GM12878 (cell line): ENCODE results near the gene CSTB. TPM values are rescaled to one million over a fixed set of nuclear protein-coding genes. Genes with fewer than 3 reads are reported as not detected.

Source experiments
- ATAC-seq: fragments of 200-7000 bp; cut with Tn5 transposase; 3 replicates; pipeline ENCODE4 v1.9.1; 2020; ENCODE audit warnings: mild to moderate bottlenecking, moderate library complexity
- BruUV-seq: library from RNA; stranded (reverse); fragments of 400-500 nt; replicated peaks from 2 replicates; lab custom pipeline; 2021; lab: Mats Ljungman, UMichigan
- CTCF ChIA-PET: fragments of 300-600 bp; sonication (Branson Sonifier 250); formaldehyde crosslinking; extraction: SDS; loops from one replicate; lab custom pipeline; 2021; ENCODE audit warnings: inconsistent platforms; lab: Yijun Ruan, JAX
- POLR2A ChIA-PET: fragments of 350-600 bp; formaldehyde crosslinking; extraction: SDS; loops from one replicate; lab custom pipeline; 2021; ENCODE audit warnings: inconsistent platforms; lab: Charles Lee
- RAD21 ChIA-PET: fragments of 300-600 bp; sonication (Branson Sonifier 250); formaldehyde crosslinking; loops from one replicate; lab custom pipeline; 2023; ENCODE audit warnings: antibody characterized with exemption; ENCODE audit not compliant: unreplicated experiment; lab: Charles Lee
- SMC1A ChIA-PET: fragments of 300-600 bp; sonication (Branson Sonifier 250); formaldehyde crosslinking; loops from one replicate; lab custom pipeline; 2023; ENCODE audit not compliant: unreplicated experiment, uncharacterized antibody; lab: Charles Lee
- DNase-seq: peaks from one replicate; pipeline ENCODE4 v3.0.0-alpha.2; 2011; ENCODE audit warnings: low read depth, low spot score
- FAIRE-seq: peaks from 3 replicates; lab custom pipeline; 2011; peaks lifted over from hg19 to GRCh38; lab: Jason Lieb, UNC
- H2AFZ ChIP-seq: 2 replicates; pipeline ENCODE4 v1.6.0; 2011; ENCODE audit warnings: low read depth, low read length, control low read depth; ENCODE audit not compliant: control insufficient read depth
- H3K27ac ChIP-seq: 2 replicates; pipeline ENCODE4 v1.5.1; 2011; ENCODE audit warnings: control low read depth; ENCODE audit not compliant: control insufficient read depth, insufficient read depth
- H3K27me3 ChIP-seq, 2 experiments: replicated peaks in 1 of 2; 2 replicates each; pipeline versions ENCODE4 v1.6.0 to v1.6.1; 2011; ENCODE audit warnings: low read length in 1 of 2; ENCODE audit not compliant: control insufficient read depth in 2 of 2, insufficient read depth in 2 of 2
- H3K36me3 ChIP-seq, 2 experiments: 2 replicates each; pipeline ENCODE4 v1.5.1; 2011; ENCODE audit warnings: low read length in 1 of 2; ENCODE audit not compliant: control insufficient read depth in 2 of 2, insufficient read depth in 2 of 2
- H3K4me1 ChIP-seq: 2 replicates; pipeline ENCODE4 v1.6.1; 2011; ENCODE audit warnings: mild to moderate bottlenecking, low read length, moderate library complexity, mixed read lengths; ENCODE audit not compliant: control insufficient read depth, insufficient read depth
- H3K4me2 ChIP-seq: 2 replicates; pipeline ENCODE4 v1.6.0; 2011; ENCODE audit warnings: control low read depth; ENCODE audit not compliant: control insufficient read depth, insufficient read depth
- H3K4me3 ChIP-seq: fragments of 200-600 bp; sonication (generic); 2 replicates; pipeline ENCODE4 v1.5.1; 2016
- H3K79me2 ChIP-seq: 2 replicates; pipeline ENCODE4 v1.6.0; 2011; ENCODE audit warnings: low read length; ENCODE audit not compliant: control insufficient read depth, insufficient read depth
- H3K9ac ChIP-seq: 2 replicates; pipeline ENCODE4 v1.8.0; 2011; ENCODE audit warnings: low read length, control low read depth, mixed read lengths; ENCODE audit not compliant: control insufficient read depth, insufficient read depth
- H3K9me3 ChIP-seq: replicated peaks from 3 replicates; pipeline ENCODE4 v1.5.1; 2011; ENCODE audit warnings: mild to moderate bottlenecking, low read length; ENCODE audit not compliant: control insufficient read depth, insufficient read depth
- H4K20me1 ChIP-seq: 2 replicates; pipeline ENCODE4 v1.6.0; 2011; ENCODE audit not compliant: control insufficient read depth, insufficient read depth
- CBFB ChIP-seq: IDR thresholded peaks from 2 replicates; pipeline ENCODE4 v1.6.1; 2016; ENCODE audit warnings: antibody characterized with exemption, low read depth
- CEBPB ChIP-seq, 2 experiments: fragments of 150-350 bp in 1 of 2; IDR thresholded peaks; 2 replicates each; pipeline ENCODE4 v1.6.1; 2012 to 2014; ENCODE audit warnings: low read depth in 2 of 2, low read length in 2 of 2, borderline replicate concordance in 1 of 2, inconsistent platforms in 1 of 2
- CHD4 ChIP-seq: fragments of 200-600 bp; sonication (generic); IDR thresholded peaks from 2 replicates; pipeline ENCODE4 v1.6.1; 2016; ENCODE audit warnings: mild to moderate bottlenecking
- ESRRA ChIP-seq: IDR thresholded peaks from 2 replicates; pipeline ENCODE4 v1.6.1; 2012; ENCODE audit warnings: mild to moderate bottlenecking, low read length, improper control_type of control experiment
- MLLT1 ChIP-seq: fragments of 450-650 bp; IDR thresholded peaks from 2 replicates; pipeline ENCODE4 v1.6.1; 2016; ENCODE audit warnings: mild to moderate bottlenecking
- MYB ChIP-seq: fragments of 150-350 bp; IDR thresholded peaks from 2 replicates; pipeline ENCODE4 v1.6.1; 2014; ENCODE audit warnings: mild to moderate bottlenecking, low read depth, low read length, borderline replicate concordance
- RELB ChIP-seq: fragments of 450-650 bp; IDR thresholded peaks from 2 replicates; pipeline ENCODE4 v1.6.1; 2017; ENCODE audit warnings: low read depth, mild to moderate bottlenecking, moderate library complexity
- SKIL ChIP-seq: fragments of 450-650 bp; IDR thresholded peaks from 2 replicates; pipeline ENCODE4 v1.6.1; 2017; ENCODE audit warnings: mild to moderate bottlenecking, low read depth, inconsistent platforms; ENCODE audit not compliant: poor library complexity, severe bottlenecking
- SMARCA5 ChIP-seq: fragments of 450-650 bp; IDR thresholded peaks from 2 replicates; pipeline ENCODE4 v1.6.1; 2017; ENCODE audit warnings: mild to moderate bottlenecking
- SPI1 ChIP-seq: IDR thresholded peaks from 2 replicates; pipeline ENCODE4 v1.6.1; 2011; ENCODE audit warnings: low read depth, mild to moderate bottlenecking, low read length, moderate library complexity, borderline replicate concordance; ENCODE audit not compliant: insufficient read depth
- YY1 ChIP-seq: IDR thresholded peaks from 2 replicates; pipeline ENCODE4 v1.6.1; 2011; ENCODE audit warnings: low read depth, mild to moderate bottlenecking, low read length
- ZNF592 ChIP-seq: fragments of 450-650 bp; IDR thresholded peaks from 2 replicates; pipeline ENCODE4 v1.6.1; 2017; ENCODE audit warnings: mild to moderate bottlenecking, moderate library complexity
- ZSCAN29 ChIP-seq: fragments of 450-650 bp; IDR thresholded peaks from 2 replicates; pipeline ENCODE4 v1.6.1; 2017; ENCODE audit warnings: mild to moderate bottlenecking, moderate library complexity
- WGBS: methylation state at CpG from one replicate; pipeline ENCODE4 v1.1.6; 2016; ENCODE audit warnings: low lambda C conversion rate; ENCODE audit not compliant: insufficient replicate concordance, insufficient coverage; ENCODE audit errors: missing lambda C conversion rate; 5-methylcytosine and 5-hydroxymethylcytosine counted together
- in situ Hi-C: fragments of 300-500 bp; cut with MboI; formaldehyde crosslinking; loops from 9 replicates; pipeline ENCODE4 v1.14.3; 2018; ENCODE audit warnings: mixed read lengths
- intact Hi-C: fragments of 100-400 bp; cut with micrococcal nuclease; formaldehyde crosslinking; loops from one replicate; pipeline ENCODE4 v1.14.2; 2022; ENCODE audit not compliant: unreplicated experiment
- polyA plus RNA-seq, 11 experiments: library from polyadenylated mRNA; depleted of rRNA in 4 of 11; unstranded in 6 of 11; stranded (reverse) in 5 of 11; fragments of >200 nt; fragmentation: Nextera tagmentation in 4 of 11; fragmentation: Illumina TruSeq in 1 of 11; extraction: Ambion mirVana in 4 of 11; extraction: Trizol in 1 of 11; gene quantifications; 1 replicate in 1 of 11; 2 replicates in 10 of 11; pipeline versions ENCODE4 v1.2.1 to v1.2.3, GENCODE V29; 2011 to 2016; ENCODE audit warnings: inconsistent platforms in 2 of 11, missing spikeins in 2 of 11, low read depth in 1 of 11
- total RNA-seq, 4 experiments: library from RNA; depleted of rRNA in 3 of 4; stranded (reverse); fragments of >200 nt in 3 of 4; fragmentation: Illumina TruSeq in 1 of 4; extraction: Trizol in 1 of 4; gene quantifications; 2 replicates each; pipeline versions ENCODE4 v1.2.1 to v1.2.3, GENCODE V29; 2013 to 2021

CSTB gene
- total and polyA plus RNA-seq, 10 of the 15 experiments (the other 5 are each of a cell fraction or from before 2014, with no cell fraction given): 12.5 to 82.7 (median 41.9) TPM

GRCh38 chr21:43768868-43769167 is 7.3 kb downstream of the CSTB start:
- Histone ChIP-seq H3K4me3 (no peak overlapping the region), H3K27ac (no peak overlapping the region), H4K20me1 (no peaks in the 10 kb centered on the region), H3K4me1 (no peaks in the 10 kb centered on the region; the same call in 1 of the 2 replicates), H3K27me3 (no peaks in the 10 kb centered on the region), H3K4me2 (no peak overlapping the region), H2AFZ (no peak overlapping the region), H3K79me2 (no peaks in the 10 kb centered on the region), H3K9me3 (peaks cover 2% of the 10 kb centered on the region; the same call in 1 of the 3 replicates), H3K36me3 (0 out of 4 replicates have a peak, but pooled peaks cover 0 to under 1% of the 10 kb centered on the region in 2 experiments), H3K9ac (no peak overlapping the region)
- no peak for FAIRE-seq
- intact Hi-C loops (no loop called here), in situ Hi-C loops (no loop called here)
- SMC1A ChIA-PET: no interaction called here
- RAD21 ChIA-PET: no interaction called here
- no peak for ATAC-seq
- POLR2A ChIA-PET: no interaction called here
- no TSS peak for BruUV-seq
- CTCF ChIA-PET: interaction anchor here (1.1 kb wide), 1 partner anchor 14 kb away, joined by 6 read pairs; no protein-coding TSS in a partner anchor
- 72% methylated on average over 8 of the region's 8 CpGs for WGBS
- DNase-seq: no peak
- TF ChIP-seq RELB (no peak), MYB (no peak), CEBPB (IDR thresholded peaks at IDR 0.05; ENCODE audit: borderline replicate concordance in 1 of 2, low read depth in 2 of 2, low read length in 2 of 2) (no peak), CBFB (no peak), SPI1 (no peak), MLLT1 (no peak), ZNF592 (no peak), ESRRA (no peak), SMARCA5 (no peak), CHD4 (no peak), SKIL (no peak), YY1 (no peak), ZSCAN29 (no peak)
